ENCODE measurements around the gene MAP3K14.

MAP3K14 gene

DNA sequence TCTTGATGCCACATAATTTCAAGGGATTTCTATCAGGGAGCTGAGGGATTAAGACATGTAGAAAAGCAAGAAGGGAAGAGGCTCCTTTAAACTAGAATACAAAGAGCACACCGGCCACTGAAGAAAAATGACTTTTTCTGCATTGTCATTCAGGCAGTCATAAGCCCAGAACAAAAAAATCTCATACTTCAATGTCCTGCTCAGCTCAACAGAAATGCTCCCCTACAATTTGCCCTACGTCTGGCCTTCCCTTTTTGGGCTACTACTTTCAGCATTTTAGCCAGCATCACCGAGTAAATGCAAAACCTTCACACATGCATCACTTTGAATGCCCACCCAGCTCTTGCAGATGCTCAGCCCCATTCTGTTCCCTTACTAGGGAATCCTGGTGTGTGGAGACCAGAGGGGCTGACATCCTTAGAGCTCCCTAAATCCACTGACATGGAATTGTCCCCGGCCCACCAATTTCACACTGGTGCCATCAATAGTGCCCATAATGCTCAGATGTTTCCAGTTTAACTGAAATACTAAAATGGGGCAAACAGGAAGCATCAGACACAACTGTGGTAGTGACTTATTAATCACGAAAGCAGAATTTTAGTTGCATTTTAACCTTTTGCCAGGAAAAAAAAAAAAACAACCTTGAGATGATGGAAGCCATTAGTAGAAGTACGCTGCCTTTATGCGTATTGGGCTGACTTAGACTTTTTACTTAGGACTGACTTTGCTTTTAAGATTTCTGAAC is 2.7 kb downstream of the MAP3K14 start:
- Histone ChIP-seq H2BK12ac (ENCODE audit: low read length) (no peak overlapping the region), H3K4me2 (ENCODE audit: low read length) (no peak overlapping the region), H2BK5ac (ENCODE audit: low read depth, low read length, poor library complexity) (no peak overlapping the region), H3K27me3 (ENCODE audit: insufficient read depth, low read length) (no peaks in the 10 kb centered on the region), H3K4me1 (ENCODE audit: control insufficient read depth in 1 of 2, insufficient read depth in 2 of 2, low read length in 2 of 2) (peaks cover 17 to 26% of the 10 kb centered on the region in 2 experiments), H3K9me3 (ENCODE audit: insufficient read depth, low read depth, low read length) (peaks cover 1% of the 10 kb centered on the region), H3K36me3 (ENCODE audit: control insufficient read depth in 1 of 2, insufficient read depth in 2 of 2, low read length in 2 of 2) (no peaks in the 10 kb centered on the region), H4K12ac (ENCODE audit: low read depth, low read length) (no peak overlapping the region), H4K91ac (ENCODE audit: low read depth, low read length) (no peak overlapping the region), H2AK5ac (ENCODE audit: low read length) (no peak overlapping the region), H4K8ac (ENCODE audit: low read depth, low read length) (no peak overlapping the region), H3K79me1 (ENCODE audit: low read length) (peaks cover 10% of the 10 kb centered on the region), H3K18ac (ENCODE audit: low read length) (no peak overlapping the region), H2BK120ac (ENCODE audit: insufficient read depth, low read length, poor library complexity) (no peak overlapping the region), H3K9ac (ENCODE audit: low read length) (no peak overlapping the region), H2AFZ (ENCODE audit: insufficient read depth, low read length, poor library complexity) (no peak overlapping the region), H3K79me2 (ENCODE audit: control insufficient read depth, insufficient read depth, low read length, poor library complexity) (peaks cover 8% of the 10 kb centered on the region), H3K4me3 (ENCODE audit: low read depth, low read length) (no peak overlapping the region), H3K4ac (ENCODE audit: low read depth, low read length) (peak overlapping the region; percentile 17), H3K27ac (ENCODE audit: low read depth, low read length) (no peak overlapping the region), H3K23ac (ENCODE audit: low read length) (no peak overlapping the region), H3K14ac (ENCODE audit: low read length) (no peak overlapping the region)
- no CpG with 5 or more reads among the region's 7 CpGs for WGBS (ENCODE audit: extremely low coverage, insufficient coverage, insufficient read length)
- no peak for DNase-seq

DNA sequence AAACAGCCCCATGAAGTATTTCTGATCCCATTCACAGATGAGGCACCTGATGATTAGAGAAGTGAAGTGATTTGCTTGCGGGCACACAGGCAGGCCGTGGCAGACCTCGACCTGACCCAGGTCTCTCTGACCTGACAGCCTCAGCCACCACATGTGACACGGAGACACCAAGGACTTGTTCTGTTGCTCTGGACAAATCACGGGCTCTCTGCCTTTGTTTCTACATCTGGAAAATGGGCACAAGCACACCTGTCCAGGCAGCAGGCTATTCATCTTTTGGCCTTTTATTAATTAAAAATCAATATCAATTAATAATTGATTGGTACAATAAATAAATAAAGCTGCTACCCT is 3.4 kb downstream of the MAP3K14 start:
- H3K9ac ChIP-seq (ENCODE audit: low read length): no peak overlapping the region
- DNase-seq: no peak
- WGBS (ENCODE audit: extremely low coverage, insufficient coverage, insufficient read length): no CpG with 5 or more reads among the region's 5 CpGs

DNA sequence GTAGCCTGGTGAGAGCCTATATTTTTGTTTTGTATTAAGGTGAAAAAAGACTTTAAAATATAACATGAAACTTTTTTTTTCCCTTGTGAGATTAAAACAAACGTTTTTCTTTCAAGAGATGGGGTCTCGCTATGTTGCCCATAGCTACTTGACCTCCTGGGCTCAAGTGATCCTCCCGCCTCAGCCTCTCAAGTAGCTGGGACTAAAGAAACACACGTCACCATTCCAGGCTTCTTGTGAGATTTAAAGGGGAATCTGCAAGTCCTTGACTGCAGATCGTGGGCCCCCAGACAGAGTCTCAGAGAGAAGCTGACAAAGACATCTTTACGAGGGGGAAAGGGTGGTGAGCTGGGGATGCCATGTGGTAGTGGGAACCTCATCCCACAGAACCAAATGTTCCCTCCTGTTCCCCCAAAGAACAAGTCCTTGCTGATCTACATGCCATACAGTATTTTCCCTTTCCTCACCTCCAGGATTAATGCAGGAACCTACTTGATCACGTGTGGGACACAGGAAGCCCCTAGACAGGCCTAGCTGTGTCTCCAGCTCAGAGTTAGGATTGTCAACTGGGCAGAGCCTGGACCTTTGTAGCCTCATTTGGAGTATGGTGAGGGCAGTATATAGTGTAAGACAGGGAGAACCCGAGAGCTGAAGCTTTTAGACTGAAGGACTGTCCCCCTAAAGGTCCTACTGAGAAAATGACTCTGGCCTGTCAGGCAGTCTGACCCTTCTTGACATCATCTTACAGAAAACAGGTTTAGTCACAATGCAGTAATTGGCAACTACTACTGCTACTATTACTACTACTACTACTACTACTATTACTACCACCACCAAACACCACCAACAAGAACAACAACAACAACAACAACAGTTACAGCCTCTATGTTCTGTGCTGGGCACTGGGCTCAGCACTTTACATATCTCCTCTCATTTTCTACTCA is 4.1 kb downstream of the MAP3K14 start:
- no peak overlapping the region for H3K4me3 ChIP-seq (ENCODE audit: low read depth, low read length)
- no peak overlapping the region for H2BK120ac ChIP-seq (ENCODE audit: insufficient read depth, low read length, poor library complexity)
- H2BK12ac ChIP-seq (ENCODE audit: low read length): no peak overlapping the region
- H3K27me3 ChIP-seq (ENCODE audit: insufficient read depth, low read length): no peaks in the 10 kb centered on the region
- no peak overlapping the region for H4K12ac ChIP-seq (ENCODE audit: low read depth, low read length)
- H3K23ac ChIP-seq (ENCODE audit: low read length): no peak overlapping the region
- peaks cover 3% of the 10 kb centered on the region for H3K9me3 ChIP-seq (ENCODE audit: insufficient read depth, low read depth, low read length)
- no peak overlapping the region for H3K14ac ChIP-seq (ENCODE audit: low read length)
- H2AK5ac ChIP-seq (ENCODE audit: low read length): no peak overlapping the region
- H2AFZ ChIP-seq (ENCODE audit: insufficient read depth, low read length, poor library complexity): no peak overlapping the region
- no peak overlapping the region for H3K9ac ChIP-seq (ENCODE audit: low read length)
- peaks cover 13 to 21% of the 10 kb centered on the region in 2 experiments for H3K4me1 ChIP-seq (ENCODE audit: control insufficient read depth in 1 of 2, insufficient read depth in 2 of 2, low read length in 2 of 2)
- no peak overlapping the region for H3K4ac ChIP-seq (ENCODE audit: low read depth, low read length)
- WGBS (ENCODE audit: extremely low coverage, insufficient coverage, insufficient read length): no CpG with 5 or more reads among the region's 8 CpGs
- no peak overlapping the region for H3K27ac ChIP-seq (ENCODE audit: low read depth, low read length)
- H3K36me3 ChIP-seq (ENCODE audit: control insufficient read depth in 1 of 2, insufficient read depth in 2 of 2, low read length in 2 of 2): no peaks in the 10 kb centered on the region
- peaks cover 10% of the 10 kb centered on the region for H3K79me1 ChIP-seq (ENCODE audit: low read length)
- H3K18ac ChIP-seq (ENCODE audit: low read length): no peak overlapping the region
- no peak overlapping the region for H2BK5ac ChIP-seq (ENCODE audit: low read depth, low read length, poor library complexity)
- peak in 1 of 2 donors; percentile 10 for DNase-seq
- H4K8ac ChIP-seq (ENCODE audit: low read depth, low read length): no peak overlapping the region
- no peak overlapping the region for H4K91ac ChIP-seq (ENCODE audit: low read depth, low read length)
- H3K79me2 ChIP-seq (ENCODE audit: control insufficient read depth, insufficient read depth, low read length, poor library complexity): peaks cover 8% of the 10 kb centered on the region
- no peak overlapping the region for H3K4me2 ChIP-seq (ENCODE audit: low read length)

More for the DNA sequence above, 3.4 kb downstream of the MAP3K14 start:
- H3K4me3 ChIP-seq (ENCODE audit: low read depth, low read length): no peak overlapping the region
- H2BK120ac ChIP-seq (ENCODE audit: insufficient read depth, low read length, poor library complexity): no peak overlapping the region
- H3K36me3 ChIP-seq (ENCODE audit: control insufficient read depth in 1 of 2, insufficient read depth in 2 of 2, low read length in 2 of 2): no peaks in the 10 kb centered on the region
- H4K8ac ChIP-seq (ENCODE audit: low read depth, low read length): no peak overlapping the region
- H3K4me1 ChIP-seq (ENCODE audit: control insufficient read depth in 1 of 2, insufficient read depth in 2 of 2, low read length in 2 of 2): peaks cover 13 to 21% of the 10 kb centered on the region in 2 experiments
- H2AK5ac ChIP-seq (ENCODE audit: low read length): no peak overlapping the region
- H3K27me3 ChIP-seq (ENCODE audit: insufficient read depth, low read length): no peaks in the 10 kb centered on the region
- H4K12ac ChIP-seq (ENCODE audit: low read depth, low read length): no peak overlapping the region
- no peak overlapping the region for H3K14ac ChIP-seq (ENCODE audit: low read length)
- no peak overlapping the region for H3K23ac ChIP-seq (ENCODE audit: low read length)
- peaks cover 3% of the 10 kb centered on the region for H3K9me3 ChIP-seq (ENCODE audit: insufficient read depth, low read depth, low read length)
- H4K91ac ChIP-seq (ENCODE audit: low read depth, low read length): no peak overlapping the region
- H2BK5ac ChIP-seq (ENCODE audit: low read depth, low read length, poor library complexity): no peak overlapping the region
- peaks cover 10% of the 10 kb centered on the region for H3K79me1 ChIP-seq (ENCODE audit: low read length)
- no peak overlapping the region for H3K4ac ChIP-seq (ENCODE audit: low read depth, low read length)
- H2AFZ ChIP-seq (ENCODE audit: insufficient read depth, low read length, poor library complexity): no peak overlapping the region
- peaks cover 8% of the 10 kb centered on the region for H3K79me2 ChIP-seq (ENCODE audit: control insufficient read depth, insufficient read depth, low read length, poor library complexity)
- H3K27ac ChIP-seq (ENCODE audit: low read depth, low read length): no peak overlapping the region
- no peak overlapping the region for H3K4me2 ChIP-seq (ENCODE audit: low read length)
- H2BK12ac ChIP-seq (ENCODE audit: low read length): no peak overlapping the region
- no peak overlapping the region for H3K18ac ChIP-seq (ENCODE audit: low read length)

DNA sequence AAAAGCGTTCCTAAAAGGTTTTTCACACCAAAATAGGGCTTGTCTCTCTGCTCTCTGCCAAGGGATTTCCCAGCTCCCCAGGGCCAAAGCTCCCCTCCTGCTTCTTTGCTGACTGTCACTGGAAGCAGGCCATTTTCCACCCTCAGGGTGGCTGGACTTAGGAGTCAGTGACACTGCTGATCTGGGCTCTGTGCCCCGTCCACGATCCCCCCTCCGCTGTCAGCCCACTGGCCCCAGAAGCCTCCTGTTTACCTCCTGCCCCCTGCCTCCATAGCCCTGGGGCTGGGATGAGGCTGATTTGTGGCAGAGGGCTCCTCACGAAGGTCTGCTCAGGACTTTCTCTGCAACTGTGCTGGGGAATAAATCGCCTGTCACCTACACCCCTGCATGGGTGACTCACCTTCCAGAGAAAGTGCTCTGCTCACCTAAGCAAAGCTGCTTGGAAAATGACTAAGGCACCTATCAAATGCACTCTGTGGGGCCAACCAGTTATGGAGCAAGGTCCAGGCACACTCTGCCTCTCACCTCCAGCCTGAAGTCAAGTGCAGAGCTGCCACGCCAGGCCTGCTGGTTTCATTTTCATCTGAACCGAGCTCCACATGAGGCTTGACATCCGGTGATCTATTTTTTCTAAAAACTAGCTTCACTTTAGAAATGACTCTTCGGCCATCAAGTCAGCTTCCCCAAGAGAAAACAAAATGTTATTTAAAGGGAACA is 4.9 kb downstream of the MAP3K14 start:
- Histone ChIP-seq H2BK12ac (ENCODE audit: low read length) (no peak overlapping the region), H3K4ac (ENCODE audit: low read depth, low read length) (no peak overlapping the region), H3K79me2 (ENCODE audit: control insufficient read depth, insufficient read depth, low read length, poor library complexity) (peaks cover 6% of the 10 kb centered on the region), H3K4me2 (ENCODE audit: low read length) (peak overlapping the region; percentile 9), H3K4me1 (ENCODE audit: control insufficient read depth in 1 of 2, insufficient read depth in 2 of 2, low read length in 2 of 2) (peaks cover 13 to 18% of the 10 kb centered on the region in 2 experiments), H4K91ac (ENCODE audit: low read depth, low read length) (no peak overlapping the region), H3K79me1 (ENCODE audit: low read length) (peaks cover 7% of the 10 kb centered on the region), H3K4me3 (ENCODE audit: low read depth, low read length) (no peak overlapping the region), H2AFZ (ENCODE audit: insufficient read depth, low read length, poor library complexity) (no peak overlapping the region), H2AK5ac (ENCODE audit: low read length) (no peak overlapping the region), H2BK120ac (ENCODE audit: insufficient read depth, low read length, poor library complexity) (no peak overlapping the region), H3K9me3 (ENCODE audit: insufficient read depth, low read depth, low read length) (peaks cover 3% of the 10 kb centered on the region), H3K27ac (ENCODE audit: low read depth, low read length) (peak overlapping the region; percentile 3), H4K8ac (ENCODE audit: low read depth, low read length) (no peak overlapping the region), H3K18ac (ENCODE audit: low read length) (no peak overlapping the region), H3K9ac (ENCODE audit: low read length) (no peak overlapping the region), H3K36me3 (ENCODE audit: control insufficient read depth in 1 of 2, insufficient read depth in 2 of 2, low read length in 2 of 2) (no peaks in the 10 kb centered on the region), H3K23ac (ENCODE audit: low read length) (no peak overlapping the region), H3K27me3 (ENCODE audit: insufficient read depth, low read length) (no peaks in the 10 kb centered on the region), H3K14ac (ENCODE audit: low read length) (no peak overlapping the region), H4K12ac (ENCODE audit: low read depth, low read length) (no peak overlapping the region), H2BK5ac (ENCODE audit: low read depth, low read length, poor library complexity) (no peak overlapping the region)
- no CpG with 5 or more reads among the region's 10 CpGs for WGBS (ENCODE audit: extremely low coverage, insufficient coverage, insufficient read length)
- DNase-seq: peak; percentile 79 to 84
